HL-60 (cell line): ENCODE measurements around the gene NR4A1.

ENCODE experiments used
- GABPA ChIP-seq: IDR thresholded peaks from 2 replicates; pipeline ENCODE4 v1.6.1; 2012; ENCODE audit warnings: low read depth
- POLR2AphosphoS5 ChIP-seq: IDR thresholded peaks from 2 replicates; pipeline ENCODE4 v1.6.1; 2012; ENCODE audit warnings: low read depth
- SPI1 ChIP-seq: IDR thresholded peaks from 2 replicates; pipeline ENCODE4 v1.6.1; 2012; ENCODE audit warnings: low read depth, mild to moderate bottlenecking, borderline replicate concordance
- TF ChIP-seq, protein P1 (sequence below): IDR thresholded peaks from one replicate; pipeline ENCODE4 v1.5.1; 2011; ENCODE audit warnings: low read length, control low read depth, inconsistent platforms; ENCODE audit not compliant: insufficient read depth
- TF ChIP-seq, protein P2 (sequence below): IDR thresholded peaks from 2 replicates; pipeline ENCODE4 v1.6.1; 2012; ENCODE audit warnings: low read depth; ENCODE audit not compliant: insufficient replicate concordance

DNA sequence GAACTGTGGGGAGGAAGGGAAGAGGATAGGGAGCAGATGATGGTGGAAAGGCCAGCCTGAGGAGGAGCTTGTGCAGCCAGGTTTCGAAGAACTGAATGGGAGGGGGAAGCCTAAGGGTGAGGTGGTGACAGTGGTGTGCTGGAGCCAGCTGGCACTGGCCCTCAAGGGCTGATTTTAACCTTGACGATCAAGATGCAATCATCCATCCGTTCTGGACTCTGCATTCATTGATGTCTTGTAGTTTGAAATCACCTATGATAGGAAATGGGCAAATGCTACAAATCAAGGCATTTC, 15.8 kb downstream of the NR4A1 start:
- TF ChIP-seq, protein P1, sequence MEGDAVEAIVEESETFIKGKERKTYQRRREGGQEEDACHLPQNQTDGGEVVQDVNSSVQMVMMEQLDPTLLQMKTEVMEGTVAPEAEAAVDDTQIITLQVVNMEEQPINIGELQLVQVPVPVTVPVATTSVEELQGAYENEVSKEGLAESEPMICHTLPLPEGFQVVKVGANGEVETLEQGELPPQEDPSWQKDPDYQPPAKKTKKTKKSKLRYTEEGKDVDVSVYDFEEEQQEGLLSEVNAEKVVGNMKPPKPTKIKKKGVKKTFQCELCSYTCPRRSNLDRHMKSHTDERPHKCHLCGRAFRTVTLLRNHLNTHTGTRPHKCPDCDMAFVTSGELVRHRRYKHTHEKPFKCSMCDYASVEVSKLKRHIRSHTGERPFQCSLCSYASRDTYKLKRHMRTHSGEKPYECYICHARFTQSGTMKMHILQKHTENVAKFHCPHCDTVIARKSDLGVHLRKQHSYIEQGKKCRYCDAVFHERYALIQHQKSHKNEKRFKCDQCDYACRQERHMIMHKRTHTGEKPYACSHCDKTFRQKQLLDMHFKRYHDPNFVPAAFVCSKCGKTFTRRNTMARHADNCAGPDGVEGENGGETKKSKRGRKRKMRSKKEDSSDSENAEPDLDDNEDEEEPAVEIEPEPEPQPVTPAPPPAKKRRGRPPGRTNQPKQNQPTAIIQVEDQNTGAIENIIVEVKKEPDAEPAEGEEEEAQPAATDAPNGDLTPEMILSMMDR, result no peak
- no peak for TF ChIP-seq SPI1
- TF ChIP-seq POLR2AphosphoS5, result no peak
- TF ChIP-seq, protein P2, sequence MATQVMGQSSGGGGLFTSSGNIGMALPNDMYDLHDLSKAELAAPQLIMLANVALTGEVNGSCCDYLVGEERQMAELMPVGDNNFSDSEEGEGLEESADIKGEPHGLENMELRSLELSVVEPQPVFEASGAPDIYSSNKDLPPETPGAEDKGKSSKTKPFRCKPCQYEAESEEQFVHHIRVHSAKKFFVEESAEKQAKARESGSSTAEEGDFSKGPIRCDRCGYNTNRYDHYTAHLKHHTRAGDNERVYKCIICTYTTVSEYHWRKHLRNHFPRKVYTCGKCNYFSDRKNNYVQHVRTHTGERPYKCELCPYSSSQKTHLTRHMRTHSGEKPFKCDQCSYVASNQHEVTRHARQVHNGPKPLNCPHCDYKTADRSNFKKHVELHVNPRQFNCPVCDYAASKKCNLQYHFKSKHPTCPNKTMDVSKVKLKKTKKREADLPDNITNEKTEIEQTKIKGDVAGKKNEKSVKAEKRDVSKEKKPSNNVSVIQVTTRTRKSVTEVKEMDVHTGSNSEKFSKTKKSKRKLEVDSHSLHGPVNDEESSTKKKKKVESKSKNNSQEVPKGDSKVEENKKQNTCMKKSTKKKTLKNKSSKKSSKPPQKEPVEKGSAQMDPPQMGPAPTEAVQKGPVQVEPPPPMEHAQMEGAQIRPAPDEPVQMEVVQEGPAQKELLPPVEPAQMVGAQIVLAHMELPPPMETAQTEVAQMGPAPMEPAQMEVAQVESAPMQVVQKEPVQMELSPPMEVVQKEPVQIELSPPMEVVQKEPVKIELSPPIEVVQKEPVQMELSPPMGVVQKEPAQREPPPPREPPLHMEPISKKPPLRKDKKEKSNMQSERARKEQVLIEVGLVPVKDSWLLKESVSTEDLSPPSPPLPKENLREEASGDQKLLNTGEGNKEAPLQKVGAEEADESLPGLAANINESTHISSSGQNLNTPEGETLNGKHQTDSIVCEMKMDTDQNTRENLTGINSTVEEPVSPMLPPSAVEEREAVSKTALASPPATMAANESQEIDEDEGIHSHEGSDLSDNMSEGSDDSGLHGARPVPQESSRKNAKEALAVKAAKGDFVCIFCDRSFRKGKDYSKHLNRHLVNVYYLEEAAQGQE, result no peak
- no peak for TF ChIP-seq GABPA
